Measurements from ENCODE around the gene ZKSCAN5.
"Not testable (repeated sequence)": the region's sequence is repeated elsewhere in the genome, so short reads cannot be mapped to it uniquely, and the experiment has no call there.

ZKSCAN5 gene

DNA sequence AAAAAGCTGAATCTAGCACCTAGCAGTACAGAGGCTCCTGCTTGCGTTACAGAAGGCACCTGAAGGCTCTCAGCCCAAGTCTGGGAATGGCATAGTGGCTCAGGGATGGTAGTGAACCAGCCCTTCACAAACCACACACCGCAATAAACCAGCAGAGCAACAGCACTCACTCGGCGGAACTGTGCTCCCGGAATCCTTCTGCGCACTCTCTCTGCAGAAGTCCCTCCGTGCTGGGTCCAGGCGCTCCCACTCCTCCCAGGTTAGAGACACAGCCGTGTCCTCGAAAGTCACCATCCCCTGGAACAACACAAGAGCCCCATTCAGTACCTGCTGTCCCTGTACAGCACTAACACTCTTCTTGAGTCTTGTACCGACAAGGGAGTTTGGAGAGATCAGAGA, 5.9 kb upstream of the ZKSCAN5 start:
- DNase-seq = no peak

DNA sequence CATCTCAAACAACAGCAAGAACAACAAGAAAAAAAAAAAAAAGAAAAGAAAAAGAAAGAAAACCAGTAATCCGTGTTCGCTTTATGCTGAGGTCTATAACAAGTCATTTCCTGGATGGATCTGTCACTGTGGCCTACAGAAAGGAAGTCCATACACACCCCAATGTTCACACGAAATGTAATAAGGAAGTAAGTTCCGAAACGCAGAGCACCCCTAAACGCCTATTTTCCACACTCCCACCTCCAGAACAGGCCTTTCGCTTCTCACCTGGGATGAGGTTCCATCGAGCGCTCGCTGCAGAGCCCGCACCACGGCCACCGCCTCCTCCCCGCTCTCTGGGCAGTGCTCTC, 5.1 kb upstream of the ZKSCAN5 start:
- DNase-seq = no peak

DNA sequence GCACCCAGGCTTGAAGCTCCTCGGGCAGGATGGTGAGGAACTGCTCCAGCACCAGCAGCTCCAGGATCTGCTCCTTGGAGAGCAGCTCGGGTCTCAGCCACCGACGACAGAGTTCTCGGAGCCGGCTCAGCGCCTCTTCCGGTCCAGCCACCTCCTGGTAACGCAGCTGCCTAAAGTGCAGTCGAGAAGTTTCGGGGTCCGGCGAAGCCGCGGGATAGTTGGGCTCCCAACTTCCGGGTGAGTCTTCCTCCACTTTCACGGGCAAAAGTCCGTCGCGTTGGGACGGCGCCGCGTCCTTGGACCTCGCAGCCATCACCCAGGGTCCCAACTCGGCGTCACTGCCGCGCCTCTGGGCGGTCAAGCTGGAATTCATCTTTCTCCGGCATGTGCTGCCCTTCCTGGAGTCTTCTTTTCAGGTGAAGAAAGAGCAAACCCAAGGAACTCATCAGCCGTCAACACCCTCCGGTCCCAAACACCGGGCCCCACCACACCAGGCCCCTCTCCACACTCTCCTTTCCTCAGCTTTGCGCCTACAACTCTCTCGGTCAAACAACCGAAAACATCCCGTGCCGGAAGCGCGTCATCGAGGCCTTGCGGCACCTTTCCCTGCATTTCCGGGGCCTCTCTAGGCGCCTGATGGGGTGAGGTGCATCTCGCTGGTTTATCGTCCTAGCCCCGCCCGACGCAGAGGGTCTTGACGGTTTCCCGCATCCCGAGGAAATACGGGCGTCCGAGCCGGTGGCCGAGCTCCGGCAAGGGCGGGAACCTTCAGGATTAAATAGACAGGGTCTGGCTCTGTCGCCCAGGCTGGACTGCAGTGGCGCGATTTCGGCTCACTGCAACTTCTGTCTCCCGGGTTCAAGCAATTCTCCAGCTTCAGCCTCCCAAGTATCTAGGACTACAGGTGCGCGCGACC, 4.5 kb upstream of the ZKSCAN5 start, which contains the start of gene ZNF394:
Gene ZNF394, minus strand, starts transcription at position 561 of the 916 bp plus-strand sequence. Its CDS starts 188 bp downstream, at position 373.
- DNase-seq = peak; percentile 50

DNA sequence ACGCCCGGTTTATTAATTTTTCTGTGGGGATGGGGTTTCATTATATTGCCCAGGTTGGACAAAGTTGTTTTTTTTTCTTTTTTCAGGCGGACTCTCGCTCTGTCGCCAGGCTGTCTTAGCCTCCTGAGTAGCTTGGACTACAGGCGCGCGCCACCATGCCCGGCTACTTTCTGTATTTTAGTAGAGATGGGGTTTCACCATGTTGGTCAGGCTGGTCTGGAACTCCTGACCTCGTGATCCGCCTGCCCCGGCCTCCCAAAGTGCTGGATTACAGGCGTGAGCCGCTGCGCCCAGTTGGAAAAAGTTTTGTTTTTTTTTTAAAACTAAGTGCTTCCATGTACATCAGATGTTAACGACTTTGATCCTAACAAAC, 3.8 kb upstream of the ZKSCAN5 start:
- no peak for DNase-seq

DNA sequence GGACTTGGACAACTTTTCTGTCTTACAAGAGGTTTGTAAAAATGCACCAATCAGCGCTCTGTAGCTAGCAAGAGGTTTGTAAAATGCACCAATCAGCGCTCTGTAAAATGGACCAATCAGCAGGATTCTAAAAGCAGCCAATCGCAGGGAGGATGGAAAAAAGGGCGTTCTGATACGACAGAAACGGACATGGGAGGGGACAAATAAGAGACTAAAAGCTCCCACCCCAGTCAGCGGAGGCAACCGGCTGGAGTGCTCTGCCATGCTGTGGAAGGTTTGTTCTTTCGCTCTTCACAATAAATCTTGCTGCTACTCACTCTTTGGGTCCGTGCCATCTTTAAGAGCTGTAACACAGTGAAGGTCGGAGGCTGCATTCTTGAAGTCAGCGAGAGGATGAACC, 3.2 kb upstream of the ZKSCAN5 start:
- DNase-seq = not testable (repeated sequence)

DNA sequence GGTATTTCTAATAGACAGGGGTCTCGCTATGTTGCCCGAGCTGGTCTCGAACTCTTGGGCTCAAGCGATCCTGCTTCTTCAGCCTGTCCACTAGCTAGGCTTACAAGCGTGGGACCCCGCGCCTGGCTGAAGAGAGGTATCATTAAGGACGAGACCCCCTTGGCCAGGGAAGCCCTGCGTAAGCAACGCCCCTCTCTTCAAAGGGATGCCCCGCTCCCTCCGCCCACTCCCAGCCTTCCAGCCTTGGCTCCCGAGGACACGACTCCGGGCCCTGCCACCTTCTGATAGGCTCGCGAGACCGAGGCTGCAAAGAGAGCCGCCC, 220 bp upstream of the ZKSCAN5 start:
- no peak for DNase-seq

GRCh38 chr7:99505324-99505662, 831 bp downstream of the ZKSCAN5 start:
- DNase-seq = no peak

DNA sequence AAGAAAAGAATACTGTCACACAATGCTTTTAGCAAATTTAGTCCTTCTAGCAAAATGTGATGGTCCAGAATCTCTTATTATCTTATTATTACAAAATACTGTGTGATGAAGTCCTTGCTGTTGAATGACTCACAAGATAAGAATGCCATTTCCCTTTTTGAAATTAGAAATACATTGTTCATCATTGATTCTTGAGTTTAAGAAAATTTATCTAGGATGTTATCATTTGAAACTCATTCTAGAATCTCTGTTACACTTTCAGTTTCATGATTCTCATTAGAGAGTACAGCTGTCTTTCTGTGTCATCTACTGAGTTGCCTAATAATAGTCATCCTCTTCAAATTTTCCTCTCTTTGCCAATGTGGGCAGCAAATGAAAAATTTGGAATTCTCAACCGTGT, 9.6 kb downstream of the ZKSCAN5 start:
- DNase-seq = no peak

DNA sequence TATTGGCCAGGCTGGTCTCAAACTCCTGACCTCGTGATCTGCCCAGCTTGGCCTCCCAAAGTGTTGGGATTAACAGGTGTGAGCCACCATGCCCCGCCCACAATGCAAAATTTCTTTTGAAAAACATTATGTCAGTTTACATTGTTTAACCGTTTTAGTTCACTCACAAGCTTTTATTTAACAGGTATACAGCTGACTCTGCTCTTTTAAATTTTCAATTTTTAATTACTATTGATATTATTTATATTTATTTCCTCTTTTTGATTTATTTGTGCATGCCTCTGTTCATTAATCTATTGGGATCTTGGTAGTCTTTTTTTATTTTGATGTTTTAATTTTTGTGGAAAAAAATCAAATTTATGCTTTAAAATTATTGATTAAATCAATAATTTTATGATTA, 16.9 kb downstream of the ZKSCAN5 start:
- DNase-seq = no peak

GRCh38 chr7:99525713-99526440, 21.4 kb downstream of the ZKSCAN5 start:
- DNase-seq = no peak

- no peak for DNase-seq
These were observed 26.9 kb downstream of the ZKSCAN5 start for GRCh38 chr7:99531354-99531765.

DNA sequence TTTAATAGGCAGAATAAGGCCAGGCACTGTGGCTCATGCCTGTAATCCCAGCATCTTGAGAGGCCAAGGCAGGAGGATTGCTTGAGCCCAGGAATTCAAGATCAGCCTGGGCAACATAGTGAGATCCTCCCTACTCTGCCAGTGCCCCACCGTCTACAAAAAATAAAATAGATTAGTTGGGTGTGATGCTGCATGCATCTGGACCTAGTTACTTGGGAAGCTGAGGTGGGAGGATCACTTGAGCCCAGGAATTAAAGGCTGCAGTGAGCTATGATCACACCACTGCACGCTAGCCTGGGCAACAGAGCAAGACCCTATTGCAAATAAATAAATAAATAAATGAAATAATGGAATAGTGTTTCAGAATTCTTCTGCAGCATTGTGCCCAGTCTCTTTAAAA, 31.2 kb downstream of the ZKSCAN5 start:
- DNase-seq = no peak

DNA sequence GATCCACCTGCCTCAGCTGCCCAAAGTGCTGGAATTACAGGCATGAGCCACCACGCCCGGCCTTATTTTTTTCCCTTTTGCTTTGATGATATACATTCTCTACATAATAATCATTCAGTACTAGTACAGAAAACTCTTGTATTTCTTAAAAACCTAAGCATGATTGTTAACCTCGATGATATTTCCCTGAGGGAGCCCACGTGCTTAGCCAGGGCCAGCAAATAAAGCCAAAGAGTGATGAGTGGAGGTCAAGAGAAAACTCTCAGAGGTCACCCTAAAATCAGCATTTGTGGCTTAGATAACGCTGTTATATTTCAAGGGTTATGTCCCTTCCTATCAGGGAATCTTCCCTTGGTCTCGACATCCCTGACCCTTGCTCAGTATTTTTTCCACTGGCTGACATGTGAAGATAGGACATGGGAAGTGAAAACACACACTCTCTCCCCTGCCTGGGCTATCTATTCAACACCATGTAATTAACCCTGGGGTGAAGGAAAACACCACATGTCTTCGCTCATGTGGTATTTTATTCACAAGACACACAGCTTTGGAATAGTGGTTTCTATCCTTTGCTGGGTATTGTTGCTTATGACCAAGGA, 34.9 kb downstream of the ZKSCAN5 start:
- no peak for DNase-seq

GRCh38 chr7:99540542-99540941, 36.1 kb downstream of the ZKSCAN5 start:
- no peak for DNase-seq

DNA sequence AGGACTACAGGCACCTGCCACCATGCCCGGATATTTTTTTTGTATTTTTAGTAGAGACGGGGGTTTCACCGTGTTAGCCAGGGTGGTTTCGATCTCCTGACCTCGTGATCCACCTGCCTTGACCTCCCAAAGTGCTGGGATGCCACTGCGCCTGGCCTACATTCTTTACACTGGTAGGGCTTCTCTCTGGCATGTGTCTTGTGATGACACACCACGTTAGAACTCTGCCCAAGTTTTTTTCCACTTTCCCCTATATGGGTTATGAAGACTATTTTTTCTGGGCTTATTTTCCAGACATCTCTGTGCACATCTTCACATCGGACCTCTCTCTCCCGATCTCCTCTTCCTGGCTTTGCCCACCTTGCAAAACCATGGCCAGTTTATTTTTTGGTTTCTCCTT, 36.8 kb downstream of the ZKSCAN5 start:
- no peak for DNase-seq

DNA sequence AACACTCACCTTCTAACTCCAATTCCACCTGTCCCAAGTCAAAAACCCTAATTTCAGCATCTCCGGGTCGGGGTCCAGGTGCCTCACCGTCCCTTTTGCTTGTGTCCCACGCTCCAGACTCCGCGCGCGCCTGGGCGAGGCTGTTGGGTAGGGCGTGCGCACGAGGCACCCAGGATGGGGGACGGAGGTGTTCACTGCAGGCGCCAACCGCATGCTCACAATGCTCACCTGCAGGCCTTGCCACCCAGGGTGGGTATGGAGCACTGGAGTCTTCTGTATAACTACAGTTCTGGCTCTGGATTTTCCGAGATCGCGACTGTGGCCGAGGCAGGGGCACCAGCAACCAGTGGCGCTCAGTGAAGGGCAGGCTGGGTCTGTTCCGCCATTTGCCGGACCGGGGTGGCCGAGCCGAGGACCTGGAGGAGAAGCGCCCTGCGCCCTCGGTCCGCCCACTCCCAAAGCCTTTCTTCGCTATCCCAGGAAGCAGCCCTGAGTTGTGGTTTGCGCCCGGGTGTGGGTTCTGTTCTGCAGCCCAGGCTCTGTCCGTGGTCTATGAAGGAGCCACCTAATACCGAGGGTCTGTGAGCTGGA, 38.7 kb downstream of the ZKSCAN5 start:
- DNase-seq = no peak

DNA sequence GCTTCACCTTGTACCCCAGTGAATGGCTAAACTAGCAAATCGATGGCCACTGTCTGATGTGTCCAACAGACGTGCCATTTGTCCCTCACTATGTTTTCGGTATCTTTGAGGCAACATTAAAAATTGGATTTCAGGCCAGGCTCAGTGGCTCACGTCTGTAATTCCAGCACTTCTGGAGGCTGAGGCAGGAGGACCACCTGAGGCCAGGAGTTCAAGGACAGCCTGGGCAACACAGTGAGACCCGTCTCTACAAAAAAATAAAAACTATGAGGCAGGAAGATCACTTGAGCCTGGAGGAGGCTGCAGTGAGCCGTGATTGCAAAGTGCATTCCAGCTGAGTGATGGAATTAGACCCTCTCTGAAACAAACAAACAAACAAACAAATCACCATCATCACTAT, 39.5 kb downstream of the ZKSCAN5 start:
- DNase-seq = no peak

- not testable (repeated sequence) for DNase-seq
These were observed 40.8 kb downstream of the ZKSCAN5 start for GRCh38 chr7:99545308-99545707.

DNA sequence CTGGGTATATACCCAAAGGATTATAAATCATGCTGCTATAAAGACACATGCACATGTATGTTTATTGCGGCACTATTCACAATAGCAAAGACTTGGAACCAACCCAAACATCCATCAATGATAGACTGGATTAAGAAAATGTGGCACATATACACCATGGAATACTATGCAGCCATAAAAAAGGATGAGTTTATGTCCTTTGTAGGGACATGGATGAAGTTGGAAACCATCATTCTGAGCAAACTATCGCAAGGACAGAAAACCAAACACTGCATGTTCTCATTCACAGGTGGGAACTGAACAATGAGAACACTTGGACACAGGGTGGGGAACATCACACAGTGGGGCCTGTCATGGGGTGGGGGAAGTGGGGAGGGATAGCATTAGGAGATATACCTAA, 45.1 kb downstream of the ZKSCAN5 start:
- DNase-seq = not testable (repeated sequence)

- DNase-seq = no peak
These were observed 46.9 kb downstream of the ZKSCAN5 start for GRCh38 chr7:99551334-99551733.

- peak; percentile 51 for DNase-seq
These were observed 47.5 kb downstream of the ZKSCAN5 start, which contains the start of gene FAM200A for GRCh38 chr7:99551767-99552463. Gene FAM200A (minus strand): TSS chr7:99552114. CDS start chr7:99548407, 3,707 bp downstream.

DNA sequence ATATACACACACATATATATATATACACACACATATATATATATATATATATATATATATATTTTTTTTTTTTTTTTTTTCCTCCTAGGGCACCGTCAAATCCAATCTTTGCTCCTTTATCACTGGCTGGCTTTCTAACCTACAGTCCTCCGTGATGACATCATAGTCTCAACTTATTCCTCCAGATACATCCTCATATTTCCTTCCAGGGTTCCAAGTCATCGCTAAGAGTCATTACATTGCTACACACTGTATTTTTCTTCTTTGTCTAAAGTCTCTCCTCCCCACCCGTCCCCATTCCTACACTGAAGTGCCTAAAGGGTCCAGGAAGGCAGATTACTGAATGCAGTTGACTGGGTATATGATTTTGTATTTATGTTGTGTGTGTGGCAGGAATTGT, 48.6 kb downstream of the ZKSCAN5 start:
- no peak for DNase-seq

DNA sequence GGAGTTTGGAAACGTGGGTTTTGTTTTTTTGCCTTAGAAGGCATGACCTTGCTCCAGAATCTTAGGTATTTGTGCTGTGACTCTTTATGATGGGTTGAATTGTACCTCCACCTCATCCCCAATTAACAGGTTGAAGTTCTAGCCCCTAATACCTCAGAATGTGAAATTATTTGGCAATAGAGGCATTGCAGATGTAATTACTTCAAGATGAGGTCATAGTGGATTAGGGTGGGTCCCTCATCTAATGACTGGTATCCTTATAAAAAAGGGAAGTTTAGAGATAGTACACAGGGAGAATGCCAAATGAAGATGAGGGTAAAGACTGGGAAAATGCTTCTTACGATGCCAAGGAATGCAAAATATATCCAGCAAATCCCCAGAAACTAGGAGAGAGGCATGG, 50.5 kb downstream of the ZKSCAN5 start:
- DNase-seq = no peak
